Fibroblast of villous mesenchyme (primary cell): ENCODE data around the gene OMD. TPM values are rescaled to one million over a fixed set of nuclear protein-coding genes. Genes with fewer than 3 reads are reported as not detected.

Source experiments
- DNase-seq: peaks from one replicate; pipeline ENCODE4 v3.0.0-alpha.2; 2010; ENCODE audit warnings: low read depth
- H3K4me3 ChIP-seq: 2 replicates; pipeline ENCODE4 v1.5.1; 2011; ENCODE audit warnings: low read depth, mild to moderate bottlenecking, low read length
- CTCF ChIP-seq: IDR thresholded peaks from 2 replicates; pipeline ENCODE4 v1.5.1; 2012; ENCODE audit warnings: low read depth, mild to moderate bottlenecking, low read length; ENCODE audit not compliant: insufficient read depth
- total RNA-seq: library from RNA; depleted of rRNA; stranded (reverse); fragments of >200 nt; gene quantifications from 2 replicates; pipeline ENCODE4 v1.2.3, GENCODE V29; 2012

OMD gene
- total RNA-seq, 1 donor: not detected

- H3K4me3 ChIP-seq: no peak within 1 kb of the TSS
- no peak for DNase-seq
Observed at GRCh38 chr9:92404042-92404836, 20.0 kb downstream of the OMD start, which contains the start of gene OGN. Gene OGN (minus strand): TSS chr9:92404578. CDS start chr9:92403407, 1,171 bp downstream.

GRCh38 chr9:92402826-92403745 lies 21.2 kb downstream of the OMD start:
- DNase-seq: no peak
- no peak overlapping the region for H3K4me3 ChIP-seq
- no peak for TF ChIP-seq CTCF

More at GRCh38 chr9:92404042-92404836, 20.0 kb downstream of the OMD start, which contains the start of gene OGN:
- no peak for TF ChIP-seq CTCF

- H3K4me3 ChIP-seq: no peak overlapping the region
- no peak for DNase-seq
- TF ChIP-seq CTCF: no peak
Observed at GRCh38 chr9:92402360-92402759, 21.9 kb downstream of the OMD start.

GRCh38 chr9:92397853-92398252 lies 26.4 kb downstream of the OMD start:
- no peak overlapping the region for H3K4me3 ChIP-seq
- DNase-seq: no peak
- TF ChIP-seq CTCF: no peak

- H3K4me3 ChIP-seq: no peak overlapping the region
- no peak for DNase-seq
- TF ChIP-seq CTCF: no peak
Observed at GRCh38 chr9:92395617-92396016, 28.7 kb downstream of the OMD start.

GRCh38 chr9:92393686-92394085 lies 30.6 kb downstream of the OMD start:
- TF ChIP-seq CTCF: no peak
- H3K4me3 ChIP-seq: no peak overlapping the region
- peak; percentile 16 for DNase-seq
